Measurements from ENCODE around the gene OTUB2.

GRCh38 chr14:93999573-93999972 lies 26.6 kb upstream of the OTUB2 start:
- TF ChIP-seq POLR2AphosphoS5 (IDR thresholded peaks at IDR 0.05; ENCODE audit: insufficient read depth, low read depth, low read length): no peak
- TF ChIP-seq CTCF (IDR thresholded peaks at IDR 0.05; ENCODE audit: extremely low read depth in 1 of 2, insufficient read depth in 1 of 2, low read depth in 1 of 2, low read length in 2 of 2): no peak
- TF ChIP-seq MAX (IDR thresholded peaks at IDR 0.05; ENCODE audit: insufficient read depth, insufficient read length): no peak
- no peak for TF ChIP-seq EZH2 (IDR thresholded peaks at IDR 0.05; ENCODE audit: borderline replicate concordance, low read depth, low read length, severe bottlenecking)
- no peak for TF ChIP-seq POLR2A (IDR thresholded peaks at IDR 0.05; ENCODE audit: low read depth, low read length)
- no peak for TF ChIP-seq FOS (IDR thresholded peaks at IDR 0.05; ENCODE audit: borderline replicate concordance, insufficient read depth, low read length)
- no peak for TF ChIP-seq JUN (IDR thresholded peaks at IDR 0.05; ENCODE audit: borderline replicate concordance, insufficient read depth, insufficient read length, low read depth)
- TF ChIP-seq MYC (IDR thresholded peaks at IDR 0.05; ENCODE audit: low read depth, low read length): no peak
- no peak for TF ChIP-seq GATA2 (IDR thresholded peaks at IDR 0.05; ENCODE audit: insufficient read depth, insufficient read length, low read depth, low read length)
